GM18951 (cell line): ENCODE measurements around the gene ATF5.
"Not testable (repeated sequence)": the region's sequence is repeated elsewhere in the genome, so short reads cannot be mapped to it uniquely, and the experiment has no call there.

ENCODE experiments used
- POLR2A ChIP-seq: IDR thresholded peaks from 4 replicates; pipeline ENCODE4 v1.6.1; 2011; ENCODE audit warnings: mild to moderate bottlenecking; ENCODE audit not compliant: insufficient read length, insufficient read depth; ENCODE audit errors: extremely low read depth
- in situ Hi-C: fragments of 300-500 bp; cut with MboI; formaldehyde crosslinking; loops from one replicate; pipeline ENCODE4 v1.12.0; 2022; ENCODE audit warnings: low sequenced_read_pairs, mixed read lengths, inconsistent platforms; ENCODE audit not compliant: unreplicated experiment

Gene ATF5

GRCh38 chr19:49932041-49932451 lies 3.0 kb downstream of the ATF5 start:
- TF ChIP-seq POLR2A, result no peak
- in situ Hi-C loops, result no loop called here

DNA sequence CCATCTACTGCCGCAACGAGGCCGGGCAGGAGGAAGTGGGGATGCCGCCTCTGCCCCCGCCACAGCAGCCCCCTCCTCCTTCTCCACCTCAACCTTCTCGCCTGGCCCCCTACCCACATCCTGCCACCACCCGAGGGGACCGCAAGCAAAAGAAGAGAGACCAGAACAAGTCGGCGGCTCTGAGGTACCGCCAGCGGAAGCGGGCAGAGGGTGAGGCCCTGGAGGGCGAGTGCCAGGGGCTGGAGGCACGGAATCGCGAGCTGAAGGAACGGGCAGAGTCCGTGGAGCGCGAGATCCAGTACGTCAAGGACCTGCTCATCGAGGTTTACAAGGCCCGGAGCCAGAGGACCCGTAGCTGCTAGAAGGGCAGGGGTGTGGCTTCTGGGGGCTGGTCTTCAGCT lies 3.7 kb downstream of the ATF5 start:
- in situ Hi-C loops, result no loop called here
- TF ChIP-seq POLR2A, result no peak

- in situ Hi-C loops, result no loop called here
- no peak for TF ChIP-seq POLR2A
Observed at GRCh38 chr19:49933643-49934042, 4.6 kb downstream of the ATF5 start.

DNA sequence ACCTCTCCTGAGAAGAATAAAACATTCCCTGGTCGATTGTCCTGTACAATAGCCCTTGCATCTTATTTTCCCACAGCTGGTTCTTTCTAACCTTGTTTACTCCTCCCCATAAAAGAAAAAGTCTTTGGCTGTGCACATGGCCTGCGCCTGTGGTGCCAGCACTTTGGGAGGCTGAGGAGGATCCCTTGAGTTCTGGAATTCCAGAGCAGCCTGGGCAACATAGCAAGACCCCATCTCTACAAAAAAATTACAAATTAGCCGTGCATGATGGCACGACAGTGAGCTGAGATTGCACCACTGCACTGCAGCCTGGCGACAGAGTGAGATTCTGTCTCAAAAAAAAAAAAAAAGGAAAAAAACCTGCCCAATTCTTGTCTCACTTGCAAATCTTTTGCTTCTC lies 7.5 kb downstream of the ATF5 start:
- TF ChIP-seq POLR2A, result no peak
- in situ Hi-C loops, result no loop called here

- TF ChIP-seq POLR2A, result no peak
- in situ Hi-C loops, result no loop called here
Observed at GRCh38 chr19:49937750-49938381, 8.9 kb downstream of the ATF5 start.

DNA sequence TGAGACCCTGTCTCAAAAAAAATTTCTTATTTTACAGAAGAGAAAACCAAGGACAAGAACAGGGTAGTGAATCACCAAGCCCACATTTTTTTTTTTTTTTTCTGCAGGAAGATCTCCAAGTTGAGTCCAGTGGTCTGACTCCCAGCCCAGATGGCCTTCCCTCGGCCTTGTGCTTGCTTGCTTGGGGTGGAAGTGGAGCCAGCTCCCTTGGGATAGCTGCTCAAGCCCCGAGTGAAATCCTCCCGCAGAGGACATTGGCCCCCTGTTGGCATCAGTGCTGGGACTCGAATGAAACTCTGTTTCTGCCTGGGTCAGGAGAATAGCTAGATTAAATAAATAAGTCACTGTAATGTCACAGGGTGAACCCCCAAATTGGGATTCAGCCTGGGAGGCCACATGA lies 9.7 kb downstream of the ATF5 start:
- no peak for TF ChIP-seq POLR2A
- in situ Hi-C loops, result no loop called here

DNA sequence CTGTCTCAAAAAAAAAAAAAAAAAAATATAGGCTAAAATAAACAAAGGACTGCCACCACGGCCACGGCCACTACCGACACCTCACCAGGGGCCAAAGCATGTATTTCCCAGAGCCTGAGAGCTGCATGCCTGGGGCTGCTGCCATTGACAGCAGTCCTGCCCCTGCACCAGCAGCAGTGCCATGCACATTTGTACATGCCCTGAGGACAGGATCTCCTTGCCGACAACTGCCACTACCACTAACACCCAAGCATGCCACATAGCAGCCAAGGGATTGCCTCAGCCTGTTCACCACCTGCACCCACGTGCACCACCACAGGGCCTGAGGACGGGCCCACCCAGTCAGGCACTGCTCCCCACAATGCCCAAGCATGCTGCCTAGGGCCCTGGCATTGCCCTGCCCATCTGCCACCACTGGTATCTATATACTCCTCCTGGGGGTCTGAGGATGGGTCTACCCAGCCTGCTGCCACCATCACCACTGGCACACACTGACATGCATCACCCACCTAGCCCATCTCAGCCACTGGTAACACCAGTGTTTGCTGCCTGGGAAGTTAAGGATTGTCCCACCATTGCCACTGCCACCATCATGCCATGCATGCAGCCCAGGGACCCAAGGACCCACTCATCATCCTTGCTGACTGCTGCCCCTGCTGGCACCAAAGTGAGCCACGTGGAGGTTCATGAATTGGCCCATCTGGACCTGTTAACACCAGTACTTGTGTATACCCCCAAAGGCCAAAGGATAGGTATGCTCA lies 10.9 kb downstream of the ATF5 start:
- no peak for TF ChIP-seq POLR2A
- in situ Hi-C loops, result no loop called here

DNA sequence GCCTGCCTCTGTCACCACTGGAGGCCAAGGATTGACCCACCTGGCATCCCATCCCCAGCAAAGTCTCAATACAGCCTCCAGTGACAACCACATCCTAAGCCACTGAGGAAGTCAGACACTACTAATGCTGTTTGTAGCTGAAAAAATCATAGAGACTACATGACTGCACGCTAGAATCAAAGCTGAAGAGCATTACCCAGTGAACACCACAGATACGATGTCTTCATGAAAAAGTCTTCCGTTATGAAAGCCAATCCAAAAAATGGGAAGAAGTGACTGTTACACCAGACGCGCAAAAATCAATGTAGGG lies 11.4 kb downstream of the ATF5 start:
- TF ChIP-seq POLR2A, result no peak
- in situ Hi-C loops, result no loop called here

- in situ Hi-C loops, result not testable (repeated sequence)
Observed at GRCh38 chr19:49944567-49944966, 15.6 kb downstream of the ATF5 start.

DNA sequence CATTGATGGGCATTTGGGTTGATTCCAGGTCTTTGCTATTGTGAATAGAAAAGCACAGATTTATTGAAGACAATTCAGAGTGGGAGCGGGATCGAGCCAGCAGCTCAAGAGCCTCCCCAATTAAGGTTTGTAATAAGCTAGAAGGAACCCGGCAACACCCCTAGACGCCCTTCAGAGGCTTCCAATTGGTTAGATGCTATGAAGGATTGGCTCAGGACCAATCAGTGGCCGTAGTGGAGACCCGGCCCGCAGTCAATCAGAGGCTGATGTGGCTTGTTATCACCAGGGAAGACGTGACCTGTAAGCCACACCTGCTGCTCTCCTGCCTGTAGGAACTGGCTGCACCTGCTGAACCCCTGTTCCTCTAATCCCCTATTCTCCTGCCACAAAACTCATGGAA lies 17.4 kb downstream of the ATF5 start:
- in situ Hi-C loops, result no loop called here
- no peak for TF ChIP-seq POLR2A

DNA sequence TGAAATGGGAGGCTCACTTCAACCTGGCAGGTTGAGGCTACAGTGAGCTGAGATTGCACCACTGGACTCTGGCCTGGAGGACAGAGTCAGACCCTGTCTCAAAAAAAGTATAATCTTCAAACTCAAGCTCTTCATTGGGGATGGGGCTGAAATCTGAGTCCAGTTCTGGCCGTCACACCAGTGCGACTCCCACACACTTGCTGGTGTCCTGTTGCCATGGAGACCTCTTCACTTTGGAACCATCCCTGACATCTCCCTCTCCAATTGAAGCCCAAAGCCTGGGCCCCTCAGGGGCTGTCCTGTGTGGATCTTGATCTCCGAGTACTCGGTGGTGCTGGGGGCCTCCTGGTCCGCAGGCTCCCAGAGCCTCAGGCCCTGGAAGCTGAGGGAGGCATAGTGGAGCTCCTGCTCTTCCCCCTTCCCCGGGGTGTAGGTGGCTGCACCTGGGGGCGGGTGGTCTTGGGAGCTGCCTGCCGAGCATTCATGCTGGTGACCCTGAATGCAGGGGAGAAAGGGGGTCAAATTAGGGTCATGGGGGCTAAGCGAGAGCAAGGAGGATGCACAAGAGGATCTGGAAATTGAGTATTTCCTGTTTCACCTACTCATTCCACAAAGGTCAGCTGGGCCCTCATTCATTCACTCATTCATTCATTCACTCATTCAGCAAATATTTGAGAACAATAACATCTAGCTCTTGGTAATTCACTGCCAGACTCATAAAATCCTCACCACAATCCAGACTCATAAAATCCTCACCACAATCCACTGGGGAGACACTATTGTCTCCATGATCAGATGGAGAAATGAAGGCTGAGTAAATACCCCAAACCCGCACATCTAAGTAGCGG lies 21.0 kb downstream of the ATF5 start:
- TF ChIP-seq POLR2A, result no peak
- in situ Hi-C loops, result no loop called here

GRCh38 chr19:49950590-49950948 lies 21.6 kb downstream of the ATF5 start:
- in situ Hi-C loops, result no loop called here
- no peak for TF ChIP-seq POLR2A

DNA sequence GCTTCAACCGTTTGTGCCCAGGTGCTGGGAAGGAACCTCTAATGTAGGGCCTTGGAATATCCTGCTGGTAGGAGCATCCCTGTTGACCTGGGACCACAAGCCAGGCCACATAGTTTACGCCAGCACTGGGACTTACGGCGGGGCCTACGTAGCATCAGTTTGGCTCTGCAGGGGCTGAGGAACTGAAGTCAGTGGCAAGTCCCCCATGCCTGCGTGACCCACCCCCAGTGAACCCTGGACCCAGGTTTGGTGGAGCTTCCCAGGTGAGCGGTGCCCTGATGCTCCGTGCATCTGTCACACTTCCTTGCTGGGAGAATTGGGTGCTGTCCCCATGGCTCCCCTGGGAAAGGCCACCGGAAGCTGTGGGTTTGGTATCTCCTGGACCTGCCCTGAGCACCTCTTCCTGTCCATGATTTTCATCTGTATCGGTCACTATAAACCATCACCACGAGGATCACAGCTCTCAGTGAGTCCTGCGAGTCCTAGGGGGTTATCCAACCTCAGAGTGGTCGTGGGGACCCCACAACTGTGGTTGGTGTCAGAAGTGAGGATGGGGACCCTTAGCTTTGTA lies 22.0 kb downstream of the ATF5 start:
- in situ Hi-C loops, result no loop called here

More for the DNA sequence above, 22.0 kb downstream of the ATF5 start:
- no peak for TF ChIP-seq POLR2A
